Gastroesophageal sphincter (tissue), 4 donors: ENCODE results near the gene NID2. TPM values are rescaled to one million over a fixed set of nuclear protein-coding genes. Genes with fewer than 3 reads are reported as not detected.

Source experiments
- ATAC-seq: fragments of 150-250 bp; one replicate; pipeline ENCODE4 v1.9.1; 2016; ENCODE audit warnings: mild to moderate bottlenecking, moderate library complexity
- H3K27ac ChIP-seq, 4 donors: fragments of 200-600 bp; sonication (generic) in 3 of 4; 1 replicate in 3 of 4; 2 replicates in 1 of 4; pipeline ENCODE4 v1.5.1; 2016 to 2019
- H3K27me3 ChIP-seq: fragments of 200-600 bp; sonication (generic); one replicate; pipeline ENCODE4 v1.5.1; 2019
- H3K36me3 ChIP-seq, 2 donors: fragments of 200-600 bp; sonication (generic); one replicate each; pipeline ENCODE4 v1.5.1; 2019; ENCODE audit warnings: control low read depth in 1 of 2
- H3K4me1 ChIP-seq, 3 donors: fragments of 200-600 bp; sonication (generic); 1 replicate in 2 of 3; 2 replicates in 1 of 3; pipeline ENCODE4 v1.5.1; 2016 to 2019; ENCODE audit warnings: control low read depth in 2 of 3
- H3K4me3 ChIP-seq, 2 donors: fragments of 200-600 bp; sonication (generic); one replicate each; pipeline ENCODE4 v1.5.1; 2019; ENCODE audit warnings: mild to moderate bottlenecking in 1 of 2, moderate library complexity in 1 of 2
- H3K9me3 ChIP-seq, 3 donors: fragments of 200-600 bp; sonication (generic); one replicate each; pipeline ENCODE4 v1.5.1; 2017 to 2019; ENCODE audit warnings: control low read depth in 2 of 3
- EP300 ChIP-seq: sonication (generic); formaldehyde crosslinking; IDR thresholded peaks from one replicate; pipeline ENCODE4 v1.6.1; 2017; ENCODE audit warnings: antibody characterized with exemption, mild to moderate bottlenecking
- POLR2A ChIP-seq, 2 donors: fragments of 450-650 bp; IDR thresholded peaks; one replicate each; pipeline ENCODE4 v1.6.1; 2017; ENCODE audit warnings: antibody characterized with exemption in 2 of 2, mild to moderate bottlenecking in 2 of 2, moderate library complexity in 1 of 2
- POLR2AphosphoS5 ChIP-seq: sonication (generic); formaldehyde crosslinking; IDR thresholded peaks from one replicate; pipeline ENCODE4 v1.6.1; 2017; ENCODE audit warnings: antibody characterized with exemption
- WGBS, 2 donors: methylation state at CpG; one replicate each; pipeline ENCODE4 v1.1.5; 2018; ENCODE audit warnings: low coverage in 1 of 2; 5-methylcytosine and 5-hydroxymethylcytosine counted together
- total RNA-seq, 4 donors: library from RNA; depleted of rRNA; stranded (reverse); fragments of >200 nt; gene quantifications; one replicate each; pipeline ENCODE4 v1.1.0, GENCODE V29; 2016
- TF ChIP-seq, protein P1 (sequence below), 4 experiments: fragments of 200-600 bp in 2 of 4; fragments of 450-650 bp in 2 of 4; sonication (generic) in 1 of 4; IDR thresholded peaks; one replicate each; pipeline ENCODE4 v1.5.1; 2017 to 2019; ENCODE audit warnings: antibody characterized with exemption in 4 of 4, mild to moderate bottlenecking in 2 of 4, moderate library complexity in 2 of 4

NID2 gene
- 10 to 100 TPM; 35.0 to 71.9 (median 63.3) TPM for total RNA-seq

DNA sequence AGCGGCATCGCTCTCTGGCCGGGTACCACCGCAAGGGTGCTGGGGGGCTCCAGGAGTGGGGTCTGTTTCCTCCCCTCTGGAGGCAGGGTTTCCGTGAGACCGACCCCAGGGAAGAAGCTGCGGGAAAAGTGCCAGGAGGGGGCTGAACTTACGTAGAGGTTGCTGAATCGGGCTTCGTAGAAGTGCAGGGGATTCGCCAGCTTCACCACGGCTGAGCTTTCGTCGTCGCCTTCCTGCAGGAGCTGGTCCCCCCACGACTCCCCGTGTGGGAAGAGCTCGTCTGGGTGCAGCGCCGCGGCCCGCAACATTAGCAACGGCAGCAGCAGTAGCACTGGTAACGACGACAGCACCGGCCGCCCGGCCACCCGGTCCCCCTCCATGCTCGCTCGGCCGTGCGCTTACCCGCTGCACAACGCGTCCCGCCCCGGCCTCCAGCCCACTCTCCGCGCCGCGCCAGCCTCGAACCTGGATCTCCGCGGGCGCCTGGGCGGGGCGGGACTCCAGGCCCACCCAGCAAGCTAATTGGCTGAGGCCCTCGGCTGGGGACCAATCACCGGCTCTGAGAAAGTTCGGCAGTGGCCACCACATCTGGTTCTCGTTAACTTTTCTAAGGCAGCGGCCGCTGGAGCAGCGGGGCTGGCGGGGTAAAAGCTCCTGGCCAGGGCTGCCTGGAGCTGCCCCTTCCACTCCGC lies at the start of gene NID2:
Gene NID2, minus strand, starts transcription at position 445 of the 692 bp plus-strand sequence. Its CDS starts 65 bp downstream, at position 380.
- peaks cover 0 to 58% (median 13%) of the 10 kb centered on the region in 3 donors for H3K4me1 ChIP-seq
- peak within 1 kb of the TSS; percentile 55 to 81 for H3K4me3 ChIP-seq
- peak; percentile 95 for ATAC-seq
- H3K36me3 ChIP-seq = no peaks in the 10 kb centered on the region
- no peaks in the 10 kb centered on the region for H3K27me3 ChIP-seq
- TF ChIP-seq, protein P1, sequence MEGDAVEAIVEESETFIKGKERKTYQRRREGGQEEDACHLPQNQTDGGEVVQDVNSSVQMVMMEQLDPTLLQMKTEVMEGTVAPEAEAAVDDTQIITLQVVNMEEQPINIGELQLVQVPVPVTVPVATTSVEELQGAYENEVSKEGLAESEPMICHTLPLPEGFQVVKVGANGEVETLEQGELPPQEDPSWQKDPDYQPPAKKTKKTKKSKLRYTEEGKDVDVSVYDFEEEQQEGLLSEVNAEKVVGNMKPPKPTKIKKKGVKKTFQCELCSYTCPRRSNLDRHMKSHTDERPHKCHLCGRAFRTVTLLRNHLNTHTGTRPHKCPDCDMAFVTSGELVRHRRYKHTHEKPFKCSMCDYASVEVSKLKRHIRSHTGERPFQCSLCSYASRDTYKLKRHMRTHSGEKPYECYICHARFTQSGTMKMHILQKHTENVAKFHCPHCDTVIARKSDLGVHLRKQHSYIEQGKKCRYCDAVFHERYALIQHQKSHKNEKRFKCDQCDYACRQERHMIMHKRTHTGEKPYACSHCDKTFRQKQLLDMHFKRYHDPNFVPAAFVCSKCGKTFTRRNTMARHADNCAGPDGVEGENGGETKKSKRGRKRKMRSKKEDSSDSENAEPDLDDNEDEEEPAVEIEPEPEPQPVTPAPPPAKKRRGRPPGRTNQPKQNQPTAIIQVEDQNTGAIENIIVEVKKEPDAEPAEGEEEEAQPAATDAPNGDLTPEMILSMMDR (IDR thresholded peaks at IDR 0.05) = no peak
- TF ChIP-seq POLR2A (IDR thresholded peaks at IDR 0.05) (peak; percentile 69 to 73), POLR2AphosphoS5 (no peak)
- no CpG with 5 or more reads among the region's 57 CpGs for WGBS, 2 donors
- no peaks in the 10 kb centered on the region for H3K9me3 ChIP-seq
- H3K27ac ChIP-seq = peak within 1 kb of the TSS; percentile 93 to 94 (median 94)

DNA sequence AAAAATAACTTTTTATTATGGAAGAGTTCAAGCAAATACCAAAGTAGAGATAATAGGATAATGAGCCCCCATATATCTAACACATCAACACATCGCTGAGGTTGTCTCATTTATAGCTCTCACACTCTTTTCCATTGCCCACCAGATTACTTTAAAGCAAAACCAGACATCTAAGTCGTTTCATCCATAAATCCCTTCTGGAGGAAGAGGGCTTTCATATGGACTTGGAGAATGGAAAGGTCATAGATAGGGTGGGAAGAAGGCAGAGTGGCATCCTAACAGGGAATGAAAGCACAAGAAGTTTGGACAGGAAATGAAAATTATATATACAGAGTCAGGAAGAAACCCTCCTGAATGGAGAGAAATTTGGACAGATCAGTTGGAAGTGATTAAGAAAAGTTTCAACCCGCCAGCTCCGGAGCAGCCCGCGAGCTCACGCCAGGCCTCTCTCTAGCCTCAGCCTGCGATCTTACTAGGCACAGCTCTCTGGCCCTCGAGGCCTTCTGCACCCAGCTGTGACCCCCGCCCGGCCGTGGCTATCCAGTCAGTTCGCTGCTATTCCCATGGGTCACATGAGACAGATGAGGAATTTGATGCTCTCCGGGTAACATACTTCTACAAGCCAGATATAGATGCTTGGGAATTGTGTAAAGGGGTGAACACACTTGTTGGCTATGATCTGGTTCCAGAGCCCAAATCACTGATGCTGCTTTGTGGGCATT lies 48.4 kb upstream of the NID2 start:
- Histone ChIP-seq H3K27me3 (no peaks in the 10 kb centered on the region), H3K4me1 (no peaks in the 10 kb centered on the region), H3K9me3 (no peaks in the 10 kb centered on the region), H3K36me3 (no peaks in the 10 kb centered on the region), H3K4me3 (no peak overlapping the region), H3K27ac (peak overlapping the region in 2 of 4 donors; percentile 8 to 37)
- TF ChIP-seq POLR2AphosphoS5 (no peak), EP300 (no peak), POLR2A (IDR thresholded peaks at IDR 0.05) (no peak)
- TF ChIP-seq, protein P1 (IDR thresholded peaks at IDR 0.05) = no peak
- WGBS, 2 donors = 51 to 59% methylated on average over 7 to 14 of the region's 14 CpGs
- no peak for ATAC-seq

GRCh38 chr14:52115286-52115685 lies 46.4 kb upstream of the NID2 start:
- Histone ChIP-seq H3K36me3 (no peaks in the 10 kb centered on the region), H3K27ac (no peak overlapping the region), H3K4me3 (no peak overlapping the region), H3K9me3 (no peaks in the 10 kb centered on the region), H3K27me3 (no peaks in the 10 kb centered on the region), H3K4me1 (no peaks in the 10 kb centered on the region)
- ATAC-seq = no peak
- no peak for TF ChIP-seq POLR2AphosphoS5
- no peak for TF ChIP-seq EP300
- TF ChIP-seq, protein P1 (IDR thresholded peaks at IDR 0.05) = no peak
- no peak for TF ChIP-seq POLR2A (IDR thresholded peaks at IDR 0.05)

- Histone ChIP-seq H3K4me3 (no peak overlapping the region), H3K27me3 (no peaks in the 10 kb centered on the region), H3K9me3 (no peaks in the 10 kb centered on the region), H3K36me3 (no peaks in the 10 kb centered on the region), H3K27ac (no peak overlapping the region), H3K4me1 (no peaks in the 10 kb centered on the region)
- TF ChIP-seq, protein P1 (IDR thresholded peaks at IDR 0.05) = no peak
- TF ChIP-seq EP300 = no peak
- no peak for TF ChIP-seq POLR2A (IDR thresholded peaks at IDR 0.05)
- TF ChIP-seq POLR2AphosphoS5 = no peak
- ATAC-seq = no peak
These were observed 43.6 kb upstream of the NID2 start for GRCh38 chr14:52112336-52113018.
